Stimulated activated CD8-positive, alpha-beta memory T cell treated with anti-CD3 and anti-CD28 coated beads, Interleukin-12 subunit alpha, Interleukin-12 subunit beta, amount 100 ng/mL, for 4 hours (primary cell): ENCODE results near the gene EIF2B1.
A peak's percentile ranks its signal among the peaks of the same experiment; 100 is the strongest.
"Not testable (repeated sequence)": the region's sequence is repeated elsewhere in the genome, so short reads cannot be mapped to it uniquely, and the experiment has no call there.

ENCODE experiments used
- DNase-seq: peaks from one replicate; pipeline ENCODE4 v3.0.0-alpha.2; 2020; ENCODE audit warnings: low read depth

Gene EIF2B1

DNA sequence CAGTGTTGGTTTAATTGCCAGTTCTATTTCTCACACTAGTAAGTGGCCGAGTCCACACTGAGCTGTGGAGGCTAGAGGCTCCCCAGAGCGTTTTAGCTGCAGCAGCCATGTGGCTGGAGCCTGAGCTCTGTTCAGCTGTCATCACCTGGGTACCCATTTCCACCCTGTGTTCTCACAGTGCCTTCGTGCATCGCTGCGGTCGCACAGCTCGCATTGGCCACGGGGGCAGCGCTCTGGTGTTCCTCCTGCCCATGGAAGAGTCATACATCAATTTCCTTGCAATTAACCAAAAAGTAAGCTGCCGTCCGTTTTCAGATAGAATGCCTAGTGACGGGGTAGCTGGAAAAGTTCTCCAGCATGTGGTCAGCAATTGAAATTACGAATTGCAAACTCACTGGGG lies 15.9 kb downstream of the EIF2B1 start:
- no peak for DNase-seq

DNA sequence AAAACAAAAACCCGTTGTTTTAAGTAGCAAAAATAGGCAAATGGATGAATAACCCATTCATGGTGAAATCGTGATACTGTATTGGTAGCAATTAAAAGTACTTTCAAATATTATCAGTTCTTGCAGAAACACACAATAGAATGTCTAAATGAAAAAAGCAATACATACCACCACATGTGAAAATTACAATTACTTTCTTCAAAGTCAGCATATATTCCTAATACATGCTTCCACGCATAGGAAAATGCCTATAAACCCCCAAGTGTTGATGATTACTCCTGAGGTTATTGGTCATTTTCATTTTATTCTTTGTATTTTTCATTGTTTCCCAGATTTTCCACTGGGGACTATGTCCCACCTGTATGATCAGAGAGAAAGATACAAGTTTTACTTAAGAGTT lies 16.3 kb downstream of the EIF2B1 start:
- DNase-seq = no peak

DNA sequence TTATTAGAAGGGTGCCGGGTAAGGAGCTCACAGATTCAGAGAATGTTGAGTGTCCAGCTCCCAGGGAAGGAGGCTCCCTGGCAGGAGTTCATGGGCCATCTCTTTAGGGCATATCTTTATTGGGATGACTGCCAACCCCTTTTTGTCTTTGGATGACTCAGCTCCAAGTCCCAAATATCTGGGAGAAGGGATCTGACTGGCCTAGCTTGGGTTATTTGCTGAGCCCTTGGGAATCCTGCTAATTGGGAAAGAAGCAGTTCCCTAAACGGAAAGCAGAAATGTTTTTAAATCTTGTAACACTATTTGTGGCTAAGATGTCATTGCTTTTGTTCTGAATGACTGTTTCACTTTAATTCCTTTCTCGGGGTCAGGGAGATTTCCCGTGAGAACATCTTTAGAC lies 19.0 kb downstream of the EIF2B1 start:
- DNase-seq = no peak

DNA sequence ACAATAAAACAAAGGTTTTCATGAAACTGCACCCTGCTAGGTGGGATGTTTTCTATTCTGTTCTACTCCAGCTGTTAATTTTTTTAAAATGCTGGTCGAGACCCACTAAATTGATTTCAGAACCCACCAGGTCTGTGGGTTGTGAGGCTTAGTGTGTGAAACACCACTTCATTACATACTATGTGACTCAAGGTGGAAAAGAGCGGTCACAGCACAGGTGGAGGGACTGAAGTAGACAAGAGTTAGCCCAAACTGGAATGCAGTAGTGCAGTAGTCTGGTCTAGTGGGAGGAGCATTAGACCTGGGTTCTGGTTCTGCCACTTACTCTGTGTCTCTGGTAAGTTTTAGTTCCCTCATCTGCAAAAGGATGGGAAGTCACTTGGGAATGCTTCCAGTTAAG lies 19.4 kb downstream of the EIF2B1 start:
- DNase-seq = no peak

DNA sequence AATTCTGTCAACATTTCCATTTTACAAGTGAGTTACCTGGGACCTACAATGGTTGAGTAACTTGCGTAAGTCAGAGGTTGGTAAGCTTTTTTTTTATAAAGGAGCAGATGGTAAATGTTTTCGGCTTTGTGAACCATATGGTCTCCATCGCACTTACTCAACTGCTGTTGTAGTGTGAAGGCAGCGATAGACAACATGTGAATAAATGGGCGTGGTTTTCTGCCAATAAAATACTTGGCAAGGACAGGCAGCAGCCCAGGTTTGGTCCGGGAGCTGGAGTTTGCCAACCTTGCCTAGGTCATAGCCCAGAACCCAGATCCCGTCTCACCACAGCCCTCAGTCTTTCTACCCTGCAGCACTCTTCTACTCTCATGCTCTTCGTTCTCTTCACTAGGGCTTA lies 25.3 kb downstream of the EIF2B1 start:
- DNase-seq = no peak

DNA sequence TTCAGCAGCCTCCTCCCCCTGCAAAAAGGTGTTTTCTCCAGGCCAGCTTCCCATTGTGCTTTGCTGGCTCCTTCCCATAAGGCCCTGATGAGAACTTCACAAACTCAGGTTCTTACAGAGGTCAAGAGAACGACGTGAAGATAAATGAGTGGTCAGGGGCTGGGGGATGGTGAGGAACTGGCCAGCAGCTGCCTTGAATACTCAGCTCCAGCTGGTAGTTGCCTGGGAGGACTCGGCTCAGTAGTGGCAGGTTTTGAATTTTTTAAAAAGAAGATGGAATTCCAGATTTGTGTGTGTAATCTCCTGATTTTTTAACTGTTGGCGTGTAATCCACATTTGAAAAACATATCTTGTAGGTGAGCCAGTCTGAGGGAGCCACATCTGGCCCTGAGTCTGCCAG lies 25.7 kb downstream of the EIF2B1 start:
- no peak for DNase-seq

DNA sequence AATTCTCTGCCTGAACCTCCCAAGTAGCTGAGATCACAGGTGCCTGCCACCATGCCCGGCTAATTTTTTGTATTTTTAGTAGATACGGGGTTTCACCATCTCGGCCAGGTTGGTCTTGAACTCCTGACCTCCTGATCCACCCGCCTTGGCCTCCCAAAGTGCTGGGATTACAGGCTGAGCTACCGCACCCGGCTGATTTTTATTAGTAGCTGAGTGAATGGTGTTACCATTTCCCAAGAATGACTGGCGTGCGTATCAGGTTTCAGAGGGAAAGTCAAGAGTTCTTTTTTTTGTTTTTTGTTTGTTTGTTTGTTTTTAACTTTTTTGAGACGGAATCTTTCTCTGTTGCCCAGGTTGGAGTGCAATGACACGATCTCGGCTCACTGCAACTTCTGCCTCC lies 30.0 kb downstream of the EIF2B1 start:
- DNase-seq = not testable (repeated sequence)

DNA sequence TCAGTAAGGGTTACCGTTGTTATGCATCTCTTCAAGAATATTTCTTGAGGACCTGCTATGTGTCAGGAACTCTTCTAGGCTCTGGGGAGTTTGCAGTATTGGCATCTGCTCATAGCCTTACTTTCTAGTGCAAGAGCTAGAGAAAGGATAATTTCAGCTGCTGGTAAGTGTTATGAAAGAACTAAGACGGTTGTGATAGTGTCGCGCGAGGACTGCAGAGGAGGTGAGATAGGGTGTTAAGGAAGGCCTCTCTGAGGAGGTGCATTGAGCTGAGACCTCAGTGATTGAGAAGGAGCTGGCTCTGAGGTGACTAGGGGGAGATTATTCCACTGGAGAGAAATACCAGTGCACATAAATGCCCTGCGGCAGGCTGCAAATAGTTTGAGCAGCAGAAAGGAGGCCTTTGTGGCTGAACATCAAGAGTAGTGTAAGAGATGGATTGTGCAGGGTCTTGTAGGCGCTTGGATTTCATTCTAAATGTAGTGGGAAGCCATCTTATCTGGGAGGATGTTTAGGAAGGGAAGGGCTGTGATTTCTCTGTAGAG lies 30.8 kb downstream of the EIF2B1 start:
- no peak for DNase-seq

DNA sequence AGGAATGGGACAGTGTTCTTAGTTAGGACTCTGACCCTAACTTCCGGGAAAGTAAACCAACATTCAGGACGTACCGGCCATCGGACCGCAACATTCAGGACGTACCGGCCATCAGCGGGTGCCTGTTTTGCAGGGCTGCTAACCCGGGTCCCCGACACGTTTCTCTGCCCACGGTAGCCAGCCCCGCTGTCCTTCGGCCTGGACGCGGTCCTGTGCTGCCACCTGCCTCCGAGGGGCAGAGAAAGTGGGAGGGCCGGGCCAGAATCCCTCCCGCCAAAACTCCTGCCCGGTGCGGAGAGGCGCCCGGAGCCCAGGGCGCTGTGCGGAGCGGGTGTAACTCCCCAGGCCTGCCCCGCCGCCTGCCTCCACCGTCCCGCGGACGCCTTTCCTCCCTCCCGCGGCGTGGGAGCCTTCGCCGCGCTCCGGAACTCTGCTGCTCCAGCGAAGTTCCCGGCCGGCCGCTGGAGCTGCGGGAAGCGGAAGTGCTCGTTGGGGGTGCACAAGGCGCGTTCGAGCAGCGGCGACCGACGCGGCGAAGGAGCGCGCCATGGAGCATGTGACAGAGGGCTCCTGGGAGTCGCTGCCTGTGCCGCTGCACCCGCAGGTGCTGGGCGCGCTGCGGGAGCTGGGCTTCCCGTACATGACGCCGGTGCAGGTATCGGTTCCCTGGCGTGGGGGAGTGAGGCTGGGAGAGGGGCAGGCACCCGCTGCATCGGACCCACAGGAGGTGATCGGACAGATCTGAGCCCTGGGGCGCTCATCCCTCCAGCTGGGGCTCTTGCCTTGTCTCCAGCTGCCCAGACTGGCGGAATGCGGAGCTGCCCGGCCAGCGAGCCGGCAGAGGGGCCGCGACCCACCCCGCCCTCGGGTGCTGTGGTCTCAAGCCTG lies 31.6 kb downstream of the EIF2B1 start, which contains the start of gene DDX55:
Gene DDX55, plus strand, starts transcription at position 498 of the 888 bp plus-strand sequence. Its CDS starts 50 bp downstream, at position 548.
- peak; percentile 71 for DNase-seq

DNA sequence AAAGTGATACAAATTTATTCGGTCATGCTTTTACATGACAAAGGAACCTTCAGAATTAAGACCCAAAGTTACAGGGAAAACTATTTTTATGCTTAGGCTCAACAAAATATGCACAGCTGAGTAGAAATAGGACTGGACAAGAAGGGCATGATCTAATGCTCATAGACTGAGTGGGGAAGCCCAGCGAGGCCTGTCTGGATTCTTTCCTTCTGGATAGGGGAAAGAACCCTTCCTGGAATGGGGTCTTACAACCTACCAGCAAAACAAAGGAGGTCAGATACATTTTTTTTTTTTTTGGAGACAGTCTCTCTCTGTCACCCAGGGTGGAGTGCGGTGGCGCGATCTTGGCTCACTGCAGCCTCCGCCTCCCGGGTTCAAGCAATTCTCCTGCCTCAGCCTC lies 33.8 kb downstream of the EIF2B1 start:
- DNase-seq = no peak

DNA sequence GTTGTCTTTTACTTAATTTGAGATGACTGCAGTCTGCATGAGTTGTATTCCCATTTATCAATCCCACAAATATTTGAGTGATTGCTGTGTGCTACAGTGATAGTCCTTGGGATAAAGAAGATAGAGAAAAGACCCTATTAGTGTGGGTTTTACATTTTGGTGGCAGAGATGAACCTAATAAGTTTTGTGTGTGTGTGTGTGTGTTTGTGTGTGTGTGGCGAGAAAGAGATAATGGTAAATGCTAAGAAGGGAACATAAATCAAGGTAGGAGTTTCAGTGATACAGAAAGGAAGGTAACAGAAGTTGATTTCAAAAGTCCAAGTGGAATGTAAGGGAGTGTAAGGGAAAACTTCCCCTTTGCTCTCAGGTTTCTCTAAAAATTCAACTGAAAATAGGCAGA lies 34.2 kb downstream of the EIF2B1 start:
- no peak for DNase-seq

DNA sequence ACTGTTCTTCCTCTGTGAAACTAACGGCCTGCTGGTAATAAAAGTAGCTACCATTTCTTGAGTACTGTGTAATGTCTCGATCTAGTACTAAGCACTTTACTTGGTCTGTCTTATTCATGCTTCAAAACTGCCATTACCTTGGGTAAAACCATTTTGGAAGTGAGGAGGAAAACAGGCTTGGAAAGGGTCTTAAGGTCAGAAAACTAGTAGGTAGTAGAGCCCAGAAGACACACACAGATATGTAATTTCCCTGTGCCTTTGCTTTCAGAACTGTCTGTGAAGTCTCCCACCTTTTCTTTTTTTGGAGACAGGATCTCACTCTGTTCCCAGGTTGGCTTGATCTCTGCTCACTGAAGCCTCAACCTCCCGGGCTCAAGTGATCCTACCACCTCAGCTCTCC lies 35.0 kb downstream of the EIF2B1 start:
- DNase-seq = no peak

DNA sequence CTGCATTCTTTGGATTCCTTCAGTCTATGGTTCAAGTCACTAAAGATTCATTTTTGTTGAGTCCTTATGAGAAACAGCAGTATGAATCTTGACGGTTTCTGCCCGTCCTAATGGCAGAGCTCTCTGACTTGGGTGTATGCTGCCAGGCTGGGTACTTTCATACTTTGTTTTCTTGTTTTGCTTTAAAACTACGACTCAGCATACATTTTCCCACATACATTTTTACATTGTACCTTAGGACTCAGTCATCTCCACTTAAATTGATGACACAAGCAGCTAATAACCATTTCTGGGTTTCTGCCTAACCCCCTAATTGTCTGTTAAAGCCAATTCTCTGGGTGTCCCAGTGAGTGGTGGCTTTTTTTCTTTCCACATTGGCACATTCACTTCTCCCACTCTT lies 36.4 kb downstream of the EIF2B1 start:
- DNase-seq = no peak

DNA sequence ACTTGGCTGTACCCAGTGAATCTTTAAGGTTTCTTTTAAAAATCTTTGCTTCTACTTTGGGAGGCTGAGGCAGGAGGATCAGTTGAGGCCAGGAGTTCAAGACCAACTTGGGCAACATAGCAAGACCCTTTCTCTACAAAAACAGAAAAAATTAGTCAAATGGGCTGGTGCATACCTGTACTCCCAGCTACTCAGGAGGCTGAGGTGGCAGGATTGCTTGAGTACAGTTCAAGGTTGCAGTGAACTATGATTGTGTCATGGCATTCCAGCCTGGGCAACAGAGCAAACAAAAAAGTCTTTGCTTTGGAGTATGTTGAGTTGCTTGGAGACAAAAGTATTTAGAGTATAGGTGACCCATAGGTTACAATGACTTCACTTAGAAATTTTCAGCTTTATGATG lies 37.8 kb downstream of the EIF2B1 start:
- DNase-seq = no peak

DNA sequence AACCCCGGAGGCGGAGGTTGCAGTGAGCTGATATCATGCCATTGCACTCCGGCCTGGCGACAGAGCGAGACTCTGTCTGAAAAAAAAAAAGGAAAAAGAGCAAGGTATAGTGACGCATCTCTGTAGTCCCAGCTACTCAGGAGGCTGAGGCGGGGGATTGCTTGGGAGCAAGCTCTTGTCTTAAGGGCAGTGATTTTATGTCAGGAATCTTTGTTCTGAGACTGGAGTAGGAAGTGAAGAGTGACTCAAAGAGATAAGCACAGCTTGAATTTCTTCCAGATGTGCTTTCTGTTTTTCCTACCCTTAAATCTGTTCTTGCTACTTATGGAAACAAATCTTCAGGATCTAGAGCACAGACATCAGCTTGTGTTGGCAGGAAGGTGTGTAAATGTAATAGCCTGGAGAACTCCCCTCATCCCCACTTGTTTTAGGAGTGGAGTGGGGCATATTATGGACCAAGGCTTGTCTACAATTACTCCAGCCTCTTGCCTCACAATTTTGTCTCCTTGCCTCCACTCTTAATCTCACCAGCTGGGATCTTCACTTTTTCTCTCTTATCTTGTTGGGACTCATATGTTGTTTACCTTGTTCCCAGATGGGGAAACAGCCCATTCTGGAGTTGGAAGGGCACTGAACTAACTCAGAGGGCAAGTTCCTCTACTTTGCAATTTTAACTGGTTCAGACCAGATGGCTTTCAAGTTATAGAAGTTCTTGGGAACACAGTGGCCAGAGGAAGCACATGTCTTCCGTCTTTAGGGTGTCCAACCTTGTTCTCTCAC lies 41.6 kb downstream of the EIF2B1 start:
- DNase-seq = no peak

DNA sequence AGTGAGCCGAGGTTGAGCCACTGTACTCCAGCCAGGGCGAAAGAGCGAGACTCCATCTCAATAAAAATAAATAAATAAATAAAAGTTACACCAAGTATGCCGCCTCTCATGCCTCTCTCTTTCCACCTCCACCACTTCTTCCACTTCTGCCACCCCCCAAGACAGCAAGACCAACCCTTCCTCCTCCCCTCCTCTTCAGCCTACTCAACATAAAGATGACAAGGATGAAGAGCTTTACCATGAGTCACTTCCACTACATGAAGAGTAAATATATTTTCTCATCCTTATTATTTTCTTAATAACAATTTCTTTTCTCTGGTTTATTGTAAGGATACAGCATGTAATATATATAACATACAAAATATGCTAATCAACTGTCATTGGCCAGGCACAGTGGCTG lies 52.7 kb downstream of the EIF2B1 start:
- no peak for DNase-seq

DNA sequence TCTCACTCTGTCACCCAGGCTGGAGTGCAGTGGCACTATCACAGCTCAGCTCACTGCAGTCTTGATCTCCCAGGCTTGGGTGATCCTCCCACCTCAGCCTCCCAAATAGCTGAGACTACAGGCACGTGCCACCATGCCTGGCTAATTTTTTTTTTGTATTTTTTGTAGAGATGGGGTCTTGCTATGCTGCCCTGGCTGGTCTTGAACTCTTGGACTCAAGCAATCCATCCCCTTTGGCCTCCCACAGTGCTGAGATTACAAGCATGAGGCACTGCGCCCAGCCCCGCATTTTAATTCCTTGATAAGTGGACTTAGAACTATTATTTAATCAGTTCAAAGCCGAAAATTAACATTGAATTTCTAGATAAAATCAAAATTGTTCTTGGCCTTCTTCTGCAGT lies 54.7 kb downstream of the EIF2B1 start:
- not testable (repeated sequence) for DNase-seq

DNA sequence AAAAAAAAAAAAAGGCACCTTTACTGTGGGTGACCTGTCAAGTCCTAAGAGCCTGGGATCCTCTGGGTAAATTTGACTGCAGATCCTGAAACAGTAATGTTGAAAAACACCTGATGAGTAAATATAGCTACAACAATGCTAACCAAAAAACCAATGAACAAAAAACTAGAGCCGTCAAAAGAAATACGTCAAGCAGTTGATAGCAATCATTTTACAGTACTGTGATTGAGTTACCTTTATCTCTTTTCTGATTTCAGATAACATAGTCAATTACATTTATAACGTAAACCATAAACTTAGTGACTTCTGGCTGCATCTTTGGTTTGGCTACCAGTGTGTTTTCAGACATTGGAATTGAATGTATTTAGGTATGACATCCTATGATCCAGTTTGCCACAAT lies 55.2 kb downstream of the EIF2B1 start:
- no peak for DNase-seq

DNA sequence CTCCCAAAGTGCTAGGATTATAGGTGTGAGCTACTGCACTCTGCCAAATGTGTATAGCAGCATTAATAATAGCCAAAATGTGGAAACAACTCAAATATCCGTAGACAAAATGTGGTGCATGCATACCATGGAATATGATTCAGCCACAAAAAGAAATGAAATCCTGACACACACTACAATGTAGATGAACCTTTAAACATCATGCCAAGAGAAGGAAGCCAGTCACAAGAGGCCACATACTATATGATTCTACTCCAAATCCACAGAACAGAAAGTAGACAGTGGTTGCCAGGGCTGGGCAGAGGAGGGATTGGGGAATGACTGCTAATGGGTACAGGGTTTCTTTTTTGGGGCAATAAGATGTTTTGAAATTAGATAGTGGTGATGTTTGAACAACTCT lies 56.9 kb downstream of the EIF2B1 start:
- no peak for DNase-seq

DNA sequence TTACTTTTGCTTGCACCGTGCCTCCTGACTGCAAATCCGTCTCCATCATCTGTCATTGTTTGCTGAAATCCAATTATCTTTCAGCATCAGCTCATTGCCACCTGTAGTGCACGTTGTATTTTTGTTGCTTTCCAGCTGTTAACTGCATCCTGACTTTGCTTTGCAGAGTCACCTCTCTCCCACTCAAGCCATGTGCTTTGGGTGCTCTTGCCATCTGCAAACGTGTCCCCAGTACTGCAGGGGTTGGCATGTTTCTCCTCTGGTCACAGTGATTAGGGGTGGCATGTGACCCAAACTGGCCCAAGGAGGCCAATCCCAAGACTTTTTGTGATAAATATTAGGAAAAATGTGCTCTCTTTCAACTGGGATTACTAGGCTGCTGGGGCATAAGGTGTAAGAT lies 59.6 kb downstream of the EIF2B1 start:
- DNase-seq = no peak

DNA sequence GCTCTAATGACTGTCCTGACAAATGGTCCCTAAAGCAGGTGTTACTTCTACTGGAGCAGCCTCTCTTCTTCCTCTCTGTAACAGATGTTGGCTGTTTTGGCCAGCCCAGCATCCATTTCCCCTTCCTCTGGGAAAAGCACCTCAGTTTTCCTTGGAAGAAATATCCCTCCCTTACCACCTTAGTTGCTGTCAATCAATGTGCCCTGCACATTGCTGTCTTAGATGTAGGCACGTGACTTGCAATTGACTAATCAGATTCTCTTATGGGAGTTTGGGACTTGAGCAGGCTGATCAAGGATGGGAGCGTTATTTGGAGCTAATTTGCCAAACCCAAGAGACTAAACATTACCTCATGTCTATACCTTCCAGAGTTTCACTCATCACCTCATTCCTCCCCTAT lies 61.1 kb downstream of the EIF2B1 start:
- DNase-seq = no peak

DNA sequence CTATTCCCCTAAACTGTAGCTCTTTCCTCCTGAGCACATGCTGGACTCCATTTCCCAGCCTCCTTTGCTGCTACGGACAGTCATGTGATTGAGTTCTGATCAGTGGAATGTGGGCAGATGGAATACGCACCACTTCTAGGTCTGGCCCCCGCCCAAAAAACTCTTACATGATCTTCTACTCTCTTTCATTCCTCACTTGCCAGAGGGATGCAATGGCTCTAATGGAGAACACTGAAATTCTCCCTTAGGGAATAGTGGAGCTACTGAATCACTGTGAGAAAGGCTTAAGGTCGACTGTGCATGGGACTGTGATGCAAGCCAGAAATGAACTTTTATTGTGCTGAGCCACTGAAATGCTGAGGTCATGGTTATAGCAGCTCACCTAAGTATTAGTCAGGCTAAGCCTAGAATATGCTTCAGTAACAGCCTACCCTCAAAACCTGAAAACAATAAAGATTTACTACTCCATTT lies 62.1 kb downstream of the EIF2B1 start:
- DNase-seq = no peak
